OCI-LY1 (cell line): Measurements from ENCODE around the gene ZNF777.
"Not testable (repeated sequence)": the region's sequence is repeated elsewhere in the genome, so short reads cannot be mapped to it uniquely, and the experiment has no call there.

ENCODE experiments used
- H2AFZ ChIP-seq: fragments of 200-600 bp; sonication (generic), shearing (Covaris generic); 2 replicates; pipeline ENCODE4 v1.6.0; 2014; ENCODE audit warnings: antibody characterized with exemption, mild to moderate bottlenecking, low read length
- H3F3A ChIP-seq: fragments of 200-600 bp; sonication (generic), shearing (Covaris generic); 2 replicates; pipeline ENCODE4 v1.6.0; 2014; ENCODE audit warnings: mild to moderate bottlenecking, antibody characterized with exemption, low read length, moderate library complexity; ENCODE audit not compliant: insufficient read depth
- H3K27ac ChIP-seq: fragments of 200-600 bp; sonication (generic); 2 replicates; pipeline ENCODE4 v1.5.1; 2014; ENCODE audit warnings: low read length, mixed run types, mild to moderate bottlenecking, low read depth; ENCODE audit not compliant: poor library complexity, severe bottlenecking
- H3K27me3 ChIP-seq: fragments of 200-600 bp; sonication (generic); 2 replicates; pipeline ENCODE4 v1.6.0; 2014; ENCODE audit warnings: antibody characterized with exemption, mild to moderate bottlenecking, low read length, moderate library complexity; ENCODE audit not compliant: insufficient read depth
- H3K36me3 ChIP-seq: fragments of 200-600 bp; sonication (generic); 2 replicates; pipeline ENCODE4 v1.6.1; 2014; ENCODE audit warnings: mild to moderate bottlenecking, antibody characterized with exemption, low read length, moderate library complexity, mixed read lengths; ENCODE audit not compliant: insufficient read depth
- H3K4me1 ChIP-seq: fragments of 200-600 bp; sonication (generic); 2 replicates; pipeline ENCODE4 v1.5.1; 2014; ENCODE audit warnings: mild to moderate bottlenecking, low read length, moderate library complexity; ENCODE audit not compliant: insufficient read depth, severe bottlenecking
- H3K4me2 ChIP-seq: fragments of 200-600 bp; sonication (generic), shearing (Covaris generic); 2 replicates; pipeline ENCODE4 v1.6.1; 2014; ENCODE audit warnings: low read length
- H3K4me3 ChIP-seq: fragments of 200-600 bp; sonication (generic); 2 replicates; pipeline ENCODE4 v1.5.1; 2014; ENCODE audit warnings: low read length, low read depth, mild to moderate bottlenecking, mixed read lengths; ENCODE audit not compliant: poor library complexity, severe bottlenecking
- H3K79me2 ChIP-seq: fragments of 200-600 bp; shearing (Covaris generic); 2 replicates; pipeline ENCODE4 v1.6.1; 2016; ENCODE audit warnings: mixed run types, low read length, mixed read lengths; ENCODE audit not compliant: insufficient read depth
- H3K9ac ChIP-seq: fragments of 200-600 bp; sonication (generic), shearing (Covaris generic); 2 replicates; pipeline ENCODE4 v1.6.1; 2014; ENCODE audit warnings: mild to moderate bottlenecking, low read length, mixed read lengths
- H3K9me2 ChIP-seq: fragments of 200-600 bp; sonication (generic), shearing (Covaris generic); 2 replicates; pipeline ENCODE4 v1.6.1; 2014; ENCODE audit warnings: low read depth, mild to moderate bottlenecking, low read length, mixed read lengths
- H3K9me3 ChIP-seq: fragments of 200-600 bp; shearing (Covaris generic); 2 replicates; pipeline ENCODE4 v1.6.1; 2014; ENCODE audit warnings: low read length, mixed read lengths
- H4K20me1 ChIP-seq: fragments of 200-600 bp; sonication (generic), shearing (Covaris generic); 2 replicates; pipeline ENCODE4 v1.6.0; 2016; ENCODE audit warnings: mild to moderate bottlenecking, low read length; ENCODE audit not compliant: insufficient read depth
- EZH2 ChIP-seq: fragments of 200-600 bp; sonication (generic), shearing (Covaris generic); IDR thresholded peaks from 2 replicates; pipeline ENCODE4 v1.8.0; 2017; ENCODE audit warnings: borderline replicate concordance, mixed run types, mild to moderate bottlenecking, antibody characterized with exemption, low read length, moderate library complexity, mixed read lengths
- TF ChIP-seq, protein P1 (sequence below): fragments of 200-600 bp; sonication (generic), shearing (Covaris generic); IDR thresholded peaks from 2 replicates; pipeline ENCODE4 v1.5.1; 2017; ENCODE audit warnings: mild to moderate bottlenecking, antibody characterized with exemption, low read length, moderate library complexity, mixed read lengths

The ZNF777 gene

DNA sequence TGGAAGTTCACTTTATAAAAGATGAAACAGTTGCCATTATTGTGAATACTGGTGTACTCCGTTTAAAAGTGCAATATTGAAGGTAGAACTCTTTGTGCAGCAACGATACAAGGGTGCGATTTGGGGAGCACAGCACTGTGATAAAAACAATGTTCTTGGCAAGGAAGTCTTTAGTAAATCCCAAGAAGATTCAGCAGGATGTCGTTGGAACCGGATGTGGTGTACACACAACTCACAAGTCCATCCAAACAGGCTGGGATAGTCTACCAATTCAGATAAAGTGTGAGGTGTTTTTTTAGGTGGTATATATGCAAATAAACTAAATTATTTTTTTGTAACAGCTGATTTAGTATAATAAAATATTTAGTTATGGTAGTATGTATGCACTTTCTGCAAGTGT is 46.7 kb downstream of the ZNF777 start:
- H3K9me2 ChIP-seq = no peaks in the 10 kb centered on the region
- no peak for TF ChIP-seq EZH2
- TF ChIP-seq, protein P1, sequence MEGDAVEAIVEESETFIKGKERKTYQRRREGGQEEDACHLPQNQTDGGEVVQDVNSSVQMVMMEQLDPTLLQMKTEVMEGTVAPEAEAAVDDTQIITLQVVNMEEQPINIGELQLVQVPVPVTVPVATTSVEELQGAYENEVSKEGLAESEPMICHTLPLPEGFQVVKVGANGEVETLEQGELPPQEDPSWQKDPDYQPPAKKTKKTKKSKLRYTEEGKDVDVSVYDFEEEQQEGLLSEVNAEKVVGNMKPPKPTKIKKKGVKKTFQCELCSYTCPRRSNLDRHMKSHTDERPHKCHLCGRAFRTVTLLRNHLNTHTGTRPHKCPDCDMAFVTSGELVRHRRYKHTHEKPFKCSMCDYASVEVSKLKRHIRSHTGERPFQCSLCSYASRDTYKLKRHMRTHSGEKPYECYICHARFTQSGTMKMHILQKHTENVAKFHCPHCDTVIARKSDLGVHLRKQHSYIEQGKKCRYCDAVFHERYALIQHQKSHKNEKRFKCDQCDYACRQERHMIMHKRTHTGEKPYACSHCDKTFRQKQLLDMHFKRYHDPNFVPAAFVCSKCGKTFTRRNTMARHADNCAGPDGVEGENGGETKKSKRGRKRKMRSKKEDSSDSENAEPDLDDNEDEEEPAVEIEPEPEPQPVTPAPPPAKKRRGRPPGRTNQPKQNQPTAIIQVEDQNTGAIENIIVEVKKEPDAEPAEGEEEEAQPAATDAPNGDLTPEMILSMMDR = no peak
- H3K4me2 ChIP-seq = no peak overlapping the region

DNA sequence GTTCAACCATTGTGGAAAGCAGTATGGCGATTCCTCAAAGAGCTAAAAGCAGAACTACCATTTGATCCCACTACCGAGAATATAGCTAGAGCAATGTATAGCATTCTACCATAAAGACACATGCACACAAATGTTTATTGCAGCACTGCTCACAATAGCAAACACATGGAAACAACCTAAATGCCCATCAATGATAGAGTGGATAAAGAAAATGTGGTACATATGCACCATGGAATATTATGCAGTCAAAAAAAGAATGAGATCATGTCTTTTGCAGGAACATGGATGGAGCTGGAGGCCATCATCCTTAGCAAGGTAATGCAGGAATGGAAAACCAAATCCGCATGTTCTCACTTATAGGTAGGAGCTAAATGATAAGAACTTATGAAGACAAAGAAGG is 47.8 kb downstream of the ZNF777 start:
- H3K4me2 ChIP-seq, H4K20me1 ChIP-seq, H3K27me3 ChIP-seq, H3K4me3 ChIP-seq, H3F3A ChIP-seq, H3K27ac ChIP-seq, H3K9me2 ChIP-seq, H3K9ac ChIP-seq, H3K36me3 ChIP-seq, H3K79me2 ChIP-seq, H3K4me1 ChIP-seq, H3K9me3 ChIP-seq, H2AFZ ChIP-seq: not testable (repeated sequence)

More for the DNA sequence above, 46.7 kb downstream of the ZNF777 start:
- no peak overlapping the region for H3K9ac ChIP-seq
- no peaks in the 10 kb centered on the region for H4K20me1 ChIP-seq
- no peaks in the 10 kb centered on the region for H3F3A ChIP-seq
- H3K79me2 ChIP-seq = no peaks in the 10 kb centered on the region
- no peaks in the 10 kb centered on the region for H3K9me3 ChIP-seq
- no peaks in the 10 kb centered on the region; the same call in 1 of the 2 replicates for H3K27me3 ChIP-seq
- no peak overlapping the region for H3K27ac ChIP-seq
- H3K4me1 ChIP-seq = peaks cover 5% of the 10 kb centered on the region
- H2AFZ ChIP-seq = no peak overlapping the region
- H3K36me3 ChIP-seq = no peaks in the 10 kb centered on the region
- H3K4me3 ChIP-seq = no peak overlapping the region

DNA sequence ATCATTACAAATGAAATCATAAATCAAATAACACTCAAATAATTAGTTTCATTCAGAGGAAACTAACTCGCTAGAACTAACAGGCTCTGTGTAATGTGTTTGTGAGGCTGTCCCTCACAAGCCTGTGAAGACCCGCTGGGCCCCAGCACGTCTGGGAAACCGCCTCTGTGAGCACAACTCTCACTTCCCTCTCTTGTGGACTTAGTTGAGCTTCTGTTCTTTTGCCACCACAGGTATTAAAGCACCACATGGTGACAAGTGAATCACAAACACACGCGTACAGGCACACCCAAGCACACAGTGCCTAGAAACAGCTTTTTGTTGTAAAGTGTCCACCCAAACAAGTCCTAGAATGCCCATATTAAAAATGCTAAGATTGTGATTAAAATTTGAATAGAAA is 51.0 kb downstream of the ZNF777 start:
- Histone ChIP-seq H3F3A (no peaks in the 10 kb centered on the region), H3K4me2 (no peak overlapping the region; the same call in 1 of the 2 replicates), H2AFZ (no peak overlapping the region), H3K9me2 (no peaks in the 10 kb centered on the region), H3K9ac (no peak overlapping the region), H3K79me2 (no peaks in the 10 kb centered on the region), H3K27me3 (no peaks in the 10 kb centered on the region; the same call in 1 of the 2 replicates), H3K36me3 (no peaks in the 10 kb centered on the region), H3K4me1 (peaks cover 5% of the 10 kb centered on the region), H4K20me1 (no peaks in the 10 kb centered on the region), H3K4me3 (no peak overlapping the region), H3K27ac (no peak overlapping the region), H3K9me3 (no peaks in the 10 kb centered on the region)
- no peak for TF ChIP-seq EZH2
- TF ChIP-seq, protein P1 = no peak

DNA sequence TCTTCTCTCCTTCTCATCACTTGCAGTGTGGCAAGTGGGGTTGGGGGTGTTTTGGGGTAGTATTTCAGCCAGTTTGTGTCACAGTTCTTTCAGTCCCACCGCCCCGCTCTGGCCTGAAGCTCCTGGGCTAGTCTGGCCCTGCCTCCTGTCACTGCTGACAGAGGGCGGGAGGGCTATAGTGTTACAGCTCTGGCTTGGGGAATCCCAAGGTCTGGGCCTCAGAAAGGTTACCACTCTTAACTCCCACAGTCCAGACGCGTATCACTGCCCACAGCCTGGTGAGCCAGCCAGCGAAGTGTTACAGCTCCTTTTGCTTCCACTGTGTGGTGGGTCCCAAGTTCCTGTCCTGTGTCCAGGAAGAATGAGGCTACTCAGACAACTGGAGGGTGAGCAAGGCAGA is 56.0 kb downstream of the ZNF777 start:
- Histone ChIP-seq H4K20me1 (no peaks in the 10 kb centered on the region), H3K4me1 (no peaks in the 10 kb centered on the region), H3F3A (no peaks in the 10 kb centered on the region), H3K27me3 (no peaks in the 10 kb centered on the region; the same call in 1 of the 2 replicates), H3K4me3 (no peak overlapping the region), H3K4me2 (no peak overlapping the region), H3K9me3 (no peaks in the 10 kb centered on the region), H3K9ac (no peak overlapping the region), H3K27ac (no peak overlapping the region), H3K9me2 (no peaks in the 10 kb centered on the region), H3K36me3 (no peaks in the 10 kb centered on the region), H2AFZ (no peak overlapping the region), H3K79me2 (no peaks in the 10 kb centered on the region)
- TF ChIP-seq EZH2 = no peak
- TF ChIP-seq, protein P1 = no peak
